Lower leg skin (tissue), 3 donors: ENCODE data around the gene KPNA2.

Experiments
- POLR2A ChIP-seq, 2 donors: fragments of 450-650 bp; IDR thresholded peaks; one replicate each; pipeline ENCODE4 v1.6.1; 2016 to 2017; ENCODE audit warnings: antibody characterized with exemption in 2 of 2, mild to moderate bottlenecking in 1 of 2, moderate library complexity in 1 of 2
- TF ChIP-seq, protein P1 (sequence below), 3 donors: fragments of 450-650 bp; IDR thresholded peaks; one replicate each; pipeline ENCODE4 v1.5.1; 2016; ENCODE audit warnings: antibody characterized with exemption in 3 of 3, mild to moderate bottlenecking in 3 of 3, moderate library complexity in 2 of 3

GRCh38 chr17:68029512-68030215 is 5.9 kb upstream of the KPNA2 start:
- no peak for TF ChIP-seq POLR2A (IDR thresholded peaks at IDR 0.05)
- TF ChIP-seq, protein P1, sequence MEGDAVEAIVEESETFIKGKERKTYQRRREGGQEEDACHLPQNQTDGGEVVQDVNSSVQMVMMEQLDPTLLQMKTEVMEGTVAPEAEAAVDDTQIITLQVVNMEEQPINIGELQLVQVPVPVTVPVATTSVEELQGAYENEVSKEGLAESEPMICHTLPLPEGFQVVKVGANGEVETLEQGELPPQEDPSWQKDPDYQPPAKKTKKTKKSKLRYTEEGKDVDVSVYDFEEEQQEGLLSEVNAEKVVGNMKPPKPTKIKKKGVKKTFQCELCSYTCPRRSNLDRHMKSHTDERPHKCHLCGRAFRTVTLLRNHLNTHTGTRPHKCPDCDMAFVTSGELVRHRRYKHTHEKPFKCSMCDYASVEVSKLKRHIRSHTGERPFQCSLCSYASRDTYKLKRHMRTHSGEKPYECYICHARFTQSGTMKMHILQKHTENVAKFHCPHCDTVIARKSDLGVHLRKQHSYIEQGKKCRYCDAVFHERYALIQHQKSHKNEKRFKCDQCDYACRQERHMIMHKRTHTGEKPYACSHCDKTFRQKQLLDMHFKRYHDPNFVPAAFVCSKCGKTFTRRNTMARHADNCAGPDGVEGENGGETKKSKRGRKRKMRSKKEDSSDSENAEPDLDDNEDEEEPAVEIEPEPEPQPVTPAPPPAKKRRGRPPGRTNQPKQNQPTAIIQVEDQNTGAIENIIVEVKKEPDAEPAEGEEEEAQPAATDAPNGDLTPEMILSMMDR (IDR thresholded peaks at IDR 0.05), result no peak
